ENCODE data around the gene LGALS4.
"Not testable (repeated sequence)": the region's sequence is repeated elsewhere in the genome, so short reads cannot be mapped to it uniquely, and the experiment has no call there.

The LGALS4 gene, protein sequence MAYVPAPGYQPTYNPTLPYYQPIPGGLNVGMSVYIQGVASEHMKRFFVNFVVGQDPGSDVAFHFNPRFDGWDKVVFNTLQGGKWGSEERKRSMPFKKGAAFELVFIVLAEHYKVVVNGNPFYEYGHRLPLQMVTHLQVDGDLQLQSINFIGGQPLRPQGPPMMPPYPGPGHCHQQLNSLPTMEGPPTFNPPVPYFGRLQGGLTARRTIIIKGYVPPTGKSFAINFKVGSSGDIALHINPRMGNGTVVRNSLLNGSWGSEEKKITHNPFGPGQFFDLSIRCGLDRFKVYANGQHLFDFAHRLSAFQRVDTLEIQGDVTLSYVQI

DNA sequence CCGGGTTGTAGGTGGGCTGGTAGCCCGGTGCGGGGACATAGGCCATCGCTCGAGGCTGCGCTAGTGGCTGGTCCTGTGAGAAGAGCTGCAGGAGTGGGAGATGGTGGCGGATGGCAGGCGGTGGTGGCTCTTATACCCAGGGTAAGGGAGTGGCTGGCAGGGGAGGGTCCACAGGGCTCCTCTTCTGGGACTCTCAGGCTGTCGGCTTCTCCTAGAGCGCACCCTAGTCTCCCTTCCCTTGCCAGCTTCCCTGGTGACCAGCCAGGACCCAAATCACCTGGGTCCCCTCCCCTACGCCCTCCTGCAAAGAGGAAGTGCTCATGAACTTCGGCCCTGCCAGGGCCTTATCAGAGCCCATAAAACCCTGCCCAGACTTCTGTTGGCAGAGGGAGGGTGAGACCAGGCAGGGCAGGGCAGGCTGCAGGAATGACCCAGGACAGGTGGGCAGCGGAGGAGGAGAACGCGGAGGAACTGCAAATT lies at the start of gene LGALS4:
TSS of gene LGALS4 (minus strand) at position 105 of the 480 bp plus-strand sequence. CDS start at position 46, 59 bp downstream.
- no peak for DNase-seq (ENCODE audit: low spot score)

DNA sequence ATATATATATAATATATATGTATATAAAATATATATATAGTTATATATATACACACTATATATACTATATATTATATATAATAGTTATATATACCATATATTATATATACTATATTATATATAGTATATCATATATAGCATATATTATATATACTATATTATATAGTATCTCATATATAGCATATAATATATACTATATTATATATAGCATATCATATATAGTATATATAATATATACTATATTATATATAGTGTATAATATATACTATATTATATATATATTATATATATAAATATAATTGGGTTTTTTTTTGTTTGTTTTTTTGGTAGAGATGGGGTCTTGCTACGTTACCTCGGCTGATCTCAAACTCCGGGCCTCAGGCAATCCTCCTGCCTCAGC lies 48.6 kb upstream of the LGALS4 start:
- DNase-seq (ENCODE audit: low spot score): no peak

DNA sequence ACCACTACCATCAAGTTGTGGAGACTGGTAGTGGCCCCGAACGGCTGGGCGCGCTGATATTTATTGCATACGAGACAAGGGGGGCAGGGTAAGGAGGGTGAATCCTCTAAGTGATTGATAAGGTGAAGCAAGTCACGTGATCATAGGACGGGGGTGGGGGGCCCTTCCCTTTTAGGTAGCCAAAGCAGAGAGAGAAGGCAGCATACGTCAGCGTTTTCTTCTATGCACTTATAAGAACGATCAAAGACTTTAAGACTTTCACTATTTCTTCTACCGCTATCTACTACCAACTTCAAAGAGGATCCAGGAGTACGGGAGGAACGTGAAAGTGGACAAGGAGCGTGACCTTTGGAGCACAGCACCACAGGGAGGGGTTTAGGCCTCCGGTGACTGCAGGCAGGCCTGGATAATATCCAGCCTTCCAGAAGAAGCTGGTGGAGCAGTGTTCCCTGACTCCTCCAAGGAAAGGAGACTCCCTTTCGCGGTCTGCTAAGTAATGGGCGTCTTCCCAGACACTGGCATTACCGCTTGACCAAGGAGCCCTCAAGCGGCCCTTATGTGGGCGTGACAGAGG lies 47.0 kb upstream of the LGALS4 start:
- not testable (repeated sequence) for DNase-seq (ENCODE audit: low spot score)

DNA sequence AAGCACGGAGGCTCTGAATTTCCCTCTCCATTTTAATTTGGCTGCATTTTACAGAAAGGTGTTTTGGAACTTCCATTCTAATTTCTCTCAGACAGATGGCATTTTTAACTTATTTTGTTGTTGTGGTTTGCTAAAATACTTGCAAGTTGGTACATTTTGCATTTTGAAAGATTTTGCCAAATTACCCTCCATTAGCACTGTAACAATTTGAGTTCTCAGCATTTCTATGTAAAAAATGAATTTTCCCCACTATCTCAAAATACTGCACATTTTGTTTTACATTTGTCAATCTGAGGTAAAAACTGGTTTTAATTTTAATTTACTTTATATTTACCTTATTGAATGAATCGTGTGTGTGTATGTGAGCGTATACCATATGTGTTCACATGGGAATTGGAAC lies 44.1 kb upstream of the LGALS4 start:
- DNase-seq (ENCODE audit: low spot score): no peak

DNA sequence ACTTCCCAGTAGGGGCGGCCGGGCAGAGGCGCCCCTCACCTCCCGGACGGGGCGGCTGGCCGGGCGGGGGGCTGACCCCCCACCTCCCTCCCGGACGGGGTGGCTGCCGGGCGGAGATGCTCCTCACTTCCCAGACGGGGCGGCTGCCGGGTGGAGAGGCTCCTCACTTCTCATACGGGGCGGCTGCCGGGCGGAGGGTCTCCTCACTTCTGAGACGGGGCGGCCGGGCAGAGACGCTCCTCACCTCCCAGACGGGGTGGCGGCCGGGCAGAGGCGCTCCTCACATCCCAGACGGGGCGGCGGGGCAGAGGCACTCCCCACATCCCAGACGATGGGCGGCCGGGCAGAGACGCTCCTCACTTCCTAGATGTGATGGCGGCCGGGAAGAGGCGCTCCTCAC lies 43.0 kb upstream of the LGALS4 start:
- DNase-seq (ENCODE audit: low spot score): not testable (repeated sequence)

DNA sequence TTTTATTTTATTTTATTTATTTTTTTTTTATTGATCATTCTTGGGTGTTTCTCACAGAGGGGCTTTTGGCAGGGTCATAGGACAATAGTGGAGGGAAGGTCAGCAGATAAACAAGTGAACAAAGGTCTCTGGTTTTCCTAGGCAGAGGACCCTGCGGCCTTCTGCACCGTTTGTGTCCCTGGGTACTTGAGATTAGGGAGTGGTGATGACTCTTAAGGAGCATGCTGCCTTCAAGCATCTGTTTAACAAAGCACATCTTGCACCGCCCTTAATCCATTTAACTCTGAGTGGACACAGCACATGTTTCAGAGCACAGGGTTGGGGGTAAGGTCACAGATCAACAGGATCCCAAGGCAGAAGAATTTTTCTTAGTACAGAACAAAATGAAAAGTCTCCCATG lies 42.2 kb upstream of the LGALS4 start:
- not testable (repeated sequence) for DNase-seq (ENCODE audit: low spot score)

DNA sequence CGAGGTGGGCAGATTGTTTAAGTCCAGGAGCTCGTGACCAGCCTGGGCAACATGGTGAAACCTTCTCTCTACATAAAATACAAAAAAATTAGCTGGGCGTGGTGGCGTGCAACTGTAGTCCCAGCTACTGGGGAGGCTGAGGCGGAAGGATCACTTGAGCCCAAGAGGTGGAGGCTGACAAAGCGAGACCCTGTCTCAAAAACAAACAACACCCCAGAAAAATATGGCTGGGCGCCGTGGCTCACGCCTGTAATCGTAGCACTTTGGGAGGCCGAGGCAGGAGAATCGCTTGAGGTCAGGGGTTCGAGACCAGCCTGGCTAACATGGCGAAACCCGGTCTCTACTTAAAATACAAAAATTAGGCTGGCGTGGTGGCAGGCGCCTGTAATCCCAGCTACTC lies 40.5 kb upstream of the LGALS4 start:
- DNase-seq (ENCODE audit: low spot score): no peak

DNA sequence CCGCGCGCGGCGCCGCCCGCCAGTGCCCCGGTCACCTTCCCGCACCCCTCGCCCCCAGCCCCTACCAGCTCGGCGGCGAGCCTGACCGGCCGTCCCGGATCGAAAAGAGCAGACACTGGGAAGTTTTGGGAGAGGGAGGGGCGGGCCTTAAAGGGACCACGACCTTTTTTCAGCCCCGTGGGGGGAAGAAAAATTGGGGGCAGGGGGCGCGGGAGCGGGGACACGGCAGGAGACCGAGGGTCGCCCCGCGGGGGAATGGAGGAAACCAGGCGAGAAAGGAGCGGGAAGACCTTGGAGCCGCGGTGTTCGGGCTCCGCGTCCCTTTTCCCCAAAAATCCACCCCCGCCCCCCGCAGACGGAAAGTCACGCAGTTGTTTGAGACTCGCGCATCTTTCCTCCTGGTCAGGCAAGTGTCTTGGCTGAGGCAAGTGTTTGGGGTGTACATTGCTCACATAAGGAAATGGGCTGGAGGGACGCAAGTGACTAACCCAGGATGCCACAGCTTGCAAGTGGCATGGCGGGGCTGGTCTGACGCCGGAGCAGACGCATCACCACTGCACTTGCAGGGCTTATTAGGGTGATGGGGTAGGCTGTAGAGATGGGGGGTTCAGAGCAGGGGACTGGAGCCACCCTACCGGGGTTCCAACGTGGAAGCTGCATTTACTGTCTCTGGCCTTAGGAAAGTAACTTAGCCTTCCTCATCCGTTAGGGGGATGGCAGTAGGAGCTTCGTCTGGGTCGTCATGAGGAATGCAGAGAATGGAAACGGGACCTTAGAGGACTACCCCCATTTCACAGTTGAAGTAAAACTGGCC lies 39.7 kb upstream of the LGALS4 start:
- DNase-seq (ENCODE audit: low spot score): peak; percentile 65

DNA sequence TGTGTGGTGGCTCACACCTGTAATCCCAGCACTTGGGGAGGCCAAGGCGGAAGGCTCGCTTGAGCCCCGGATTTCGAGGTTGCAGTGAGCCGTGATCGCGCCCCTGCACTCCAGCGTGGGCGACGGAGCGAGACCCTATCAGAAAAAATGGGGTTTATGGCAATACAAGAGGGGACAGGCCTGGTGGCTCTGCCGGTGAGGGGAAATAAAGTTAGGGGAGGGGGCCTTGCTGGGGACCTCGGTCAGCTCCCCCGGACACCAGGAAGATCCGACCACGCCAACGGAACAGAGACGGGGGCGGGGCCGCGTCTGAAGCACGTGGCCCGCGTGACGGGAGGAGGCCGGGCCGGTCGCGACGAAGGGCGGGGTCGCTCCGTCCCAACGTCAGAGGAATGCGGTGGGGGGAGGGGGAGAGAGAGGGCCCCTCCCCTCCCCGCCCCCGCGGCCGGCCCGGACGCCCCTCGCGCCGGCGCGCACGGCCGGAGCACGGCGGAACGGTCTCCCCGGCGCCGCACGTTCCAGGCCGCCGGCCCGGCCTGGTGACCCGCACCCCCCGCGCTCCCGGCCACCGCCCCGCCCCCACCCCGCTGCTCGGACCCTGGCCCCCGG lies 39.0 kb upstream of the LGALS4 start:
- peak; percentile 87 for DNase-seq (ENCODE audit: low spot score)

DNA sequence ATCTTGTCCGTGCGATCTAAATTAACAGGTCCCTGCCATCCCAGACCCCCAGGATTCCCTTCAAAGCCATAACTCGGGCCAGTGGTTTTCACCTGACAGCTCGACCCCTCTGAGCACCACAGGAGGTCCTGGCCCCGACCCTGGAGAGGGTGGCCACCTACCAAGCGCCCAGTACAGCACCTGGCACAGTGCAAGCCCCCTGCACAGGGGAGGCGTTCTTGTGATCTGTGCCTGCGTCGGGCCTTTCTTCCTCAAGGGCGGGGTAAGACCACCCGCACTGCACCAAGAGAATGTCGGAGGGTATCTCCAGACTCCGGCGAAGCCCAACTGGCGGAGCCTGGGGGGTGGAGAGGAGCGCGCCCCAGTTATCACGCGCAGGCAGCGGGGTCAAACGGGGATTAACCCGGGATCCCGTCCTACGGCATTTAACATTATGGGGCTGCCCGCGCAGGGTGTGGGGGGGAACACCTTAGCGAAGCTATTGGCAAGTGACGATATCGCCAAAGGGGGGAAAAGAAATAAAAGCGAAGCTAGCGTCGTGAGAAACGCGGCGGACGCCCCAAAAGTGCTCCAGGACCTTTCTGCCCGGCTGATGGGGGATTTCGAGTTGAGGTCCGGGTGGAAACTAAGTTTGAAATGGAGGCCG lies 38.4 kb upstream of the LGALS4 start:
- no peak for DNase-seq (ENCODE audit: low spot score)

DNA sequence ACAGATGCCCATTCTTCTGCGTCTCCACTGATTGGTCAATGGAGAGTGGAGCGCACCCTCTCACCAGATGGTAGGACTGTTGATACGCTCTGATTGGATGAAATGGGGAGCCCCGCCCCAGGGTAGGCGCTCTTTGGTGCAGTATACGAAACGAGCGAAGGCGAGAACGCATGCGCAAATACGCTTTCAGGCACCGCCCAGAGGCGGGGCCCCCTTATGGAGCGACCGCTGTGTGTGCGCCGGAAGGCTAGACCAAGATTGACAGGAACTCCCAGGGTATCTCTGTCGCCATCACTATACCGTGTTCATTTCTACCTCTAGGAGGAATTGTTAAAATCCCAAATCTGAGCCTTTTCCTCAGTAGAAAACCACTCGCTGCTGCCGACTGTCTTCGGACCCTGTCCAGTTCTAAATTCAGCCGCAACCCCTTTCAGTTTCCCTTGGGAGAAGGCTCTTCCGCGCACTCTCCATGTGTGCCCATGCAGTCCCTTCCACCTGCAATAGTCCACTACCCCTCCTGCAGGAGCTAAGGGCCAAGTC lies 37.8 kb upstream of the LGALS4 start:
- peak; percentile 99 for DNase-seq (ENCODE audit: low spot score)

DNA sequence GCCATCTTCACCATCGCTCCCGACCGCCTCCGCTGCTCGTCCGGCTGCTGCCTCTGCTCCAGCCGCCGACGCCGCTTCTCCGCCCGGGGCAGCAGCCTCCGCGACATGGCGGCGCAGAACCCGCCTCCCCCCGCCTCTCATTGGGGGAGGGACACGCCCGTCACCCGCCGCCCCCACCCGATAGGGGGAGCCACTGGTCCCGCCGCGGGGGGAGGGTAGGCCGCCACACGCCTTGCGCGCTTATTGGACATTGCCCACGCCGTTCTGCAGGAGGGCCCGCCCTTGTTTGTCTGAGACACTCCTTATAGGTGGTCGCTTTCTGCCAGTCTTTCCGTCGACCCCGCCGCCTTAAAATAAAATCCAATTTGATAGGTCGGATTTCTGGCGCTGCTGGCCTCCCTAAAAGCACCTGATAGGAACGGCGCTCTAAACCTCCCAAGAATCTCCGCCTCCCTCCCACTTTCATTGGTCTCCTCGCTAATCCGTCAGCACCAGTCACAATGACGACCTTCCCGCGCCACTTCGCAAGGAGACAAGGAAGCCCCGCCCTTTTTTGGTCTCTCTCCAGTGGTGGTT lies 37.2 kb upstream of the LGALS4 start, which contains the start of gene HNRNPL:
TSS of gene HNRNPL (minus strand) at position 127 of the 576 bp plus-strand sequence. CDS start at position 107, 20 bp downstream.
- peak; percentile 97 for DNase-seq (ENCODE audit: low spot score)

DNA sequence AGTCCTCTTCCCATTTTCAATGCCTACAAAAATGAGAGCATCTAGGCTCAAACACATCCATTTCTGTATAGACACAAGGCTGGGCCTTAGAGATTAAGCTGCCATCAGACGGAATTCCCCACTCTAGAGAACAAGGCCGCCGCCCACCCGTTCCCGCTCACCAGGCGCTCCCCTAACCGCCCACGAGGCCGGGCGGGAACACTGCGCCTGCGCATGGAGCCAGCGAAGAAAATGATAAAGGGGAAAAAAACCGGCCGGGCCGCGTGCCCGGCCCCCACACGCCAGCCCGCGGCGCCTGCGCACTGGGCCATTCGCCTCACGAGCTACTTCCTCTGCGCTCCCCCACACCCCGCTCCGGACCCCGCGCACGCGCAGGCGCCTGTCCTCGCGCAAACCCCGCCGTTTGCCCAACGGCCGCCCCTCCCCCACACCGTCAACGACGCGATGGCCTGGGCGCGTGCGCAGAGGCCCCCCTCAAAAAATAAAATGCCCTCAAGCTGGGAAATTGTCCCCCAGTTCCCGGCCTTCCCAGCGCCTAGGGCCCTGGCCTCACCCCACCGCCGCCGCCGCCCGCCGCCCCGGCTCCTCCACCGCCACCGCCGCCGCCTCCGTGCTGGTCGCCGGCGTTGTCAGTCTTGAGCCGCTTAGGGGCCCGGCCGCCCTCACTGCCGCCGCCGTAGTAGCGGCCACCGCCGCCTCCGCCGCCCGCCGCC lies 36.6 kb upstream of the LGALS4 start:
- DNase-seq (ENCODE audit: low spot score): peak; percentile 99

DNA sequence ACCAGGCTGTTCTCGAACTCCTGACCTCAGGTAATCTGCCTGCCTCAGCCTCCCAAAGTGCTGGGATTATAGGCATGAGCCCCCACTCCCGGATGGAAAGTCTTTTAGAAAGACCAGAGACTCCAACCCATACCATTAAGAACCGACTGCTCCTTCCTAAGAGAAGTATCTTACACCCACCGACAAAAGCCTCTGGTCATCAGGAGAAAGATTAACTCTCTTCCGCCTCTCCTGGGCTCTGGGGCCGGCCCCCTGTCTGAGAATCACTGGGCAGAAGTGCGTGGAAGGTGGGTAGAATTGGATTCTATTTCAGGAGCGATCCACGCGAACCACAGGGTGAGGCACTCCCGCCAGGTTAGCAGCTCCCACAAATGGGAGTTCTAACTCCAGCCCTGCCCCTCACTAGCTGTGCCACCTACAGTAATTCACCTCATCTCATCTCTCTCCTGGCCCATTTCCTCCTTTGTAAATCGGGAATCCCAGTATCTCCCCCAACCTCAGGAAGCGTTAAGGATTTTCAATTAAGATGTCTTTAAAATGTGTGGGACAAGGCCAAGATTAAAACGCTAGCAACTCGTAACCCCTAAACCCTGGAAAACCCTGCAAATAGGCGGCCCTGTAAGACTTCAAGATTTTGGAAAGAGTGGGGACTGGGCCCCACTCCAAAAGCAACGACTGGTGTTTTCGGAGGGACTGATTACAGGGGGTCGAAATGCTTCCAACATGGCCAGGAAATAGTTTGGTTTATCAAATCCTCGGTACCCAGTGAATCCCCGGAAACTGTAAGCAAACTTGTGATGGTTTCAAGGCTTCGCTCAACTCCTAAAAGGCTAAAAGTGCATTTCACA lies 35.8 kb upstream of the LGALS4 start:
- DNase-seq (ENCODE audit: low spot score): no peak

DNA sequence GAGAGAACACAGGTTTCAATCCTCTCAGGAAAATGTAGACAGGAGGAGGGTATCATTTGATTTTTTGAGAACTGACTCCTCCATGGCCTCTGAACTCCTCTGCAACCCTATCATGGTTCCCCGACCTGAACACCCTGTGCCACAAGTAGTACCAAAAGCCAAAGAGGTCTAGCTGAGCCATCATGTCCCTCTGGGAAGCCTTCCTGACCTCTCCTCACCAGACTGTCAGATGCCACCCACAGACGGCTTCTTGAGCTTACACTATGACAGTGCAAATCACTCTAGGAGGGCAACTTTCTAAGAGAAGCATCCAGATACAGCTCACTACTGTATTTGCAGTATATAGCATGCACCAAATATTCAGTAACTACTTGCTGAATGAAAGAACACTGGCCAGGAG lies 33.4 kb upstream of the LGALS4 start:
- DNase-seq (ENCODE audit: low spot score): no peak

DNA sequence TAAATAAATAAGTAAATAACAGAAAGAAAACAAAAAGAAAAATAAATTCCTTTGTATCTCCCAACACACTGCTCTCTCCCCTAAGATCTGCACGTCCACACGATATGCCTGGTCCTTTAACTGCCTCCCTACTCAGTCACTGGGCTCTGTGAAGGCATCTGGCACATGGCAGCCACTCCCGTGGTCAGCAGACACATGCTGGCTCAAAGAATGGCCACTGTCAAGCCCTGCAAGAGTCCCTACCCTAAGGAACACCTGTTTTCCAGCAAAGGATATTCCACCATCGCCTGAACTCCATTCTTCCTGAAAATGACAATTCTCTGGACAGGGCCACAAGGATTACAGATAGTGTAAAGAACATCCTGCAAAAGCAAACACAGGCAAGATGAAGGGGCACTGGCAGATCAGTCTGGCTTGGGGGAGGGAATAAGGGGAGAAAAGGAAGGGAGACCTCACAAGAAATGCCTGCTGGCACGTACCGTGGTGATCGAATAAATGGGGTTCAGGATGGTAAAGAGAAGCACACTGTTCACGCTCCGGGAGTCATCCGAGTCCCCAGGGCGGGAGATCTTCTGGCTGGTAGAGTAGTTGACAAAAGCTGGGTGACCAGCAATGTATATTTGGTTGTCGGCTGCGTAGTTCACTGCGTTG lies 32.8 kb upstream of the LGALS4 start:
- DNase-seq (ENCODE audit: low spot score): no peak

DNA sequence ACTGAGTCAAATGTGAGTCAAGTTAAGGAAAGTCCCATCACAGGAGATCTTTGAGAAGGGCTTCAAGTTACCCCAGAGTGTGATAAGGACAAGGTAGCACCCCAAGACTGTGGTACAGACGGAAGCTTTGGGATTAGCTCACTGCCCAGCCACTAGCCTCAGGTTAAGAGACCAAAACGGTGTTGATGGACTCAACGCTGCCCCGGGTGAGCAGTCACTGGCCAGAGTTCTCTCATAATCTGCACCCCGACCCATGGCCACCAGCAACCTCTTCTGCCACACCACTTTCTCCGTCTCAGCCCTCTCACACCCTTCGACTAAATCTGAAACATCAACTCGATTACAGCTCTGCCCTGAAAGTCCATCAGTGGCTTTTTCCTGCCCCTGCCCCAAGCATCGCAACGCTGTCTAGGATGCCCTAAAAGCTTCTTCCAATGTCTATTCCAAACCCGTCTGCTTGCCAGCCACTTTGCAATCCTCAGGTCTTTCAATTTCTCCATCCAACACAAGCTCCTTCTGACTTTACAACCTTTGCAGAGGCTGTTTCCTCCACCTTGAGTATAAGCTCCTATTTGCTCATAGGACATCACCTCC lies 31.4 kb upstream of the LGALS4 start:
- no peak for DNase-seq (ENCODE audit: low spot score)

DNA sequence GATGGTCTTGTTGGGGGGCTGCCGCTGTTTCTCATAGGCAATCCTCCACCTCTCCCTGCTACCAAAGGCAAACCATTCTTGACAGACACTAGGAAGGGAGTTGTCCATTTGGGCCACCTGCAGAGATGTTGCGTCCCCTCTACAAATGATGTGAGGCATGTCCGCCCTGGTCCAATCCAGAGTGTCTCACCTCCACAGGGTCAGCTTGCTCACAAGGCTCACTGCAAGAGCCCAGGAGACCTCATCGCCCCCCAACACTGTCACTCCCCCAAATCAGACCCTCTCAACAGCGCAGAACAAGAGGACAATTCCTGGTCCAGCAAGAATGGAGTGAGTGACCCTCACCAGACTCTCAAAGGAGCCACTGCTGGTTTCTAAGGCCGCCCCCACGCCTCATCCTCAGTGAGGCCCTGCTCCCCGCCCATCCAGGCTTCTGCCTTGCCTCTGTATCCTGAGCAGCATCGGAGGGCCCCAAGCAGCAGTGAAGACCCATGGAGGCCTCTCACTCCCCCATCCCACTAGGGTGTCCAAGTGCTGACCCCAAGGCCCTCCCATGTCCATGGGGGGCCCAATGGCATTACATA lies 30.5 kb upstream of the LGALS4 start:
- DNase-seq (ENCODE audit: low spot score): no peak

Measured in hepatic stellate cell (primary cell).